GM19452 (cell line): ENCODE measurements around the gene BOD1L1.

Experiments
- ATAC-seq: cut with Tn5 transposase; IDR thresholded peaks from one replicate; pipeline ENCODE4 v1.9.1; 2021; ENCODE audit not compliant: unreplicated experiment

Gene BOD1L1

DNA sequence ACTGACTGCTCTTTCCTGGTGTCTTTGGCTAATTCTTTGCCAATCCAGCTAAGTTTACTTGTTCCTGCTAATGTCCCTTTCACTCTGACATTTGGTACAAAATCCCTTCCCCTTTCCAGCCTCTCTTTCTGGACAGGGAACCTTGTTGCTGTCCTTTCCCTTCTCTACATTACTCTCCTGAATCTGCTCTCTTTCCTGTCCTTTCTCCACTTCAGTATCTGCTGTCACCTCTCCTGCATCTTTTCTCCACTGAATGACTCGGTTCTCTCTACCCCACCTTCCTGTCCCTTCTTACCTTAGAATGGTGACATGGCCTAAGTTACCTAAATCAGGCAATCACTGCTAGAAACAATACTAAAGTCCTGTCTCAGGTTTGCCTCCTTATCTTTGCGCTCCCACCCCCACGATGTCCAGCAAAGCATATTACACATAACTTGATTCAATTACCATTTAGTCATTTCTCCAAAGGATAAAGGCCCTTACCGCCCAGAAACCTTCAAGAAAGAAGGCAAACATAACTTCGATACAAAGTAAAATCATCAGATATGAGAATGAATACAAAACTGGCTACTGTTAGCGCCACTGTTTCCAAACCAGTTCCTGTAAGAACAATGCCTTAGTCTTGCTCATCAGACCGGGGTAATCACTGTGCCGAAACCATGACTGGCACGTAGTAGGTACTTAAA, 890 bp downstream of the BOD1L1 start:
- ATAC-seq: no peak

DNA sequence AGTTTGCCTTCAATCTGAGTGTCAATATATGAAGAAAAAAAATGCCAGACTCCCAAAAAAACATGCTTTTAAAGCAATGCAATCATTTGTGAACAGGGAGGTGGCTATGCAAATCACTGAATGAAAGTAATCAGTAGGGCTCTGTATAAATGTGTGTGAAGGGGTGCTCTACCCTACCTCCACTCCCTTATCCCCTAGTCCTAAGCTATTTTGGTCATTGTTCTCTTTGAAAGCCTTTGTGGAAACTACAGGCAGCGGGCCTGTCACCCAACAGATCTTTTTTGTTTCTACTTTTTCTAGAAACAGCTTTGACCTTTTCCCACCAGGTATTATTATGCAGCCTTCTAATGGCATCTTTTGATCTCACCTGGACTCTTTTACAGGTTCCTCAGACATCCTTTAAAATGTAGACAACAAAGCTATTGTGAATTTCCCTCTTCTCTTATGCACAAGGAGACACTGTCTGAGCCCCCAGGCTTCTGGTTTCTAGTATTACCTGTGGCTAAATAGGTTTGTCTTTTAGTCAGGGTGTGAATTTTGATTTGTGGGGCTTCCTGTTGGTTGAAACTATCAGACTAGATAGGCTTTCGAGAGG, 9.2 kb downstream of the BOD1L1 start:
- ATAC-seq: no peak

DNA sequence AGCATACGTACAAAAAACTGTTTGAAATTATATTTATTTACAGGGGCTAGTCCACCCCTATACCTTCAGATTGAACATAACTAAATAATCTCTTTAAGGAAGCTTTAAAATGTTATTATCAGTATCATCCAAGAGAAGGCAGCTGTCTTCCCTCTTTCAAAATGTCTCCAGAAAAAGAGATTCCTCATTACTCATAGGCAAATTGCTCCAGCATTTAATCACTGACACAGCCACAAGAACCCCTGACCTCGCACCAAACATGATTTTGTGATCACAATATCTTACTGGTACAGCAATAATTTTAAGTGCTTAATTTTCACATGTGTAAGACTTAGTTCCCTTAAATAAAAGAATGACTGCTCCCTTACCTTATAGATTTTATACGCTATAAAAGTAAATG, 9.7 kb downstream of the BOD1L1 start:
- ATAC-seq: no peak

DNA sequence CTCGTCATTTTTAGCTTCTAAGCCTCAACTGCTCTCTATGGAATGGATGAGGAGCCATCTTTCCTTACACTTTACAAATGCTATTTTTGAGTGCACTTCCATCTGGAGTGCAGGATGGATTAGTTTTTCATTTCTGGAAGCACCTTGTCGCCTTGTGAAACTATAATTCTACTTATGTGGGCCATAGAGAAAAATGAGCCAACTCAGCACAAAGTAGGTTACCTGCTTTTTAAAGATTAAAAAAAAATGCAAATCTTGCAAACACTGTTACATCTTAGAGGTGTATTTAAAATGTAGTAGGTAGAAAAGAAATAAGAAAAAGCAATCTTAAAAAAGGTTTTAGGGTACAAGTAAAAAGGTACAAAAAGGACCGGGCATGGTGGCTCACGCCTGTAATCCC, 10.9 kb downstream of the BOD1L1 start:
- ATAC-seq: no peak

DNA sequence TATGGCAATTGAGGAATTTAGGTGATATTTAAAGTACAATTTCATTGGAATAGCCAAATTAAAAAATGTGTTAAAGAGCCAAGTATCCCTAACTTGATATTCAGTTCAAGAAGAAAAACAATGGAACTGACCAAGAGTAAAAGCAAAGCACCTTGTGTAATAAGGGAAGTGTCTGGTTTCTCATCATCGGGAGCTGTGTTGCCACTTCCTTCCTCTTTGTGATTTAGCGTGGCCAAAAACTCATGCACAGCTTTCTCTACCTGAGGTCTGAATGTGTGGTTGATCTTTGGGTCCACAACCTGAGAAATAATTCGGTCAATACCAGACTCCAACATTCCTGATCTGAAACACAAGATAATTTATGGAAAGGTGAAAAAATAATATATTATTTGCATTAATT, 12.4 kb downstream of the BOD1L1 start:
- ATAC-seq: peak; percentile 65

DNA sequence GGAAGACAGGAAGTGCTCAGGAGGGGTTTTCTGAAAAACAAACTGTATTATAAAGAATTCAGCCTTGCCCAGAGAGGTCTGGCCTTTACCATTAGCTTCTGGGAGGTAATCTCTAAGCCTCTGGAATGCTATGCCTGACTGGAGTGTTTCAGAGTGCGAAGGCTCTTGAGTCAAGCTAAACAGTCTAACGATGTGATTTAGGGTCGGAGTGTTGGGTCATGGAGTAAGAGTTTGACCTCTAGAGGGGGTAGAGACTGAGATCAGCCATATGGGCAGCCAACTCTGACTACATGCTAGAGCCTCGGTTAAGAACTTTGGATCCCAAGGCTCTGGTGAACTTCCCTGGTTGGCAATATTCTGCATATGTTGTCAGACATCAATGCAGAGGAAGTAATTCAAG, 15.0 kb downstream of the BOD1L1 start:
- no peak for ATAC-seq

DNA sequence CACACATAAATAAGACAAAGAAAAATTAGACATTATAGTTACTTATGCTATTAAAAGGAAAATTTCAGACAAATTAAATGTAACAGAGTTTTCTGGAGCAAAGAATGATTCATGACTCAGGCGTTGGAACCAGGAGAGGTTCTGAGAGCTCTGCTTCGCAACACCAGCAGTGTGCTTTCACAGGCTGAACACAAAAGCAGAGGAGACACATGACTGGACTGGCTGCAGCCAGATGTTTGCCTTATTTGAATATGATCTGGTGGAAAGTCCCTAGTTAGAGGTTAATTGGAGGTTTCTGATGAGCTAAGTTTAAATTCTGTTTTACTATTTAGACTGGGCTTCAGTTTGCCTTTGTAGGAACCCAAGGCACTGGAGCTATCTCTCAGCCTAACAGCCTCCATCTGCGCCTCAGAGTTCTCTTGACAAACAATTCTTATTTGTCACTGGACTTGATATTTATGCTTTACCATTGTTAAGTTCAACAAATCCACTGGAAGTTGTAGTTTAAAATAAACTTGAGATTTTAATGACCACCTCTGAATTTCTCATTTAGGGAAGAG, 16.2 kb downstream of the BOD1L1 start:
- peak; percentile 93 for ATAC-seq

DNA sequence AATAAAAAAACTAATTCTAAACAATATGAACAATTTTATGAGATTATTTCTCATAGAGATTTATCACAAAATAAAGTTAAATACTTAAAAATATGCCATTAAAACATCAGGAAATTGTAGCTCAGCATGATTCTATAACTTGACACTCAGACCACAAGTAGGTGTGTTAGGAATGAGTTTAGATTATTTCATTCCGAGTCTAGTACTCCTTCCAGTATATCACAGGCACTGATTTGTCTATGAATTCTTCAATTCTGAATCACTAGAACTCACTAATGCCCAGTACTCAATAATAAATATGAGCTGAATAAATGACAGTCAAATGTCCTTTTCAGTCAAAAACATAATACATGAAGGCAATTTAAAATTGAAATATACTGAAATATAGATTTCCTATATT, 22.2 kb downstream of the BOD1L1 start:
- ATAC-seq: no peak

DNA sequence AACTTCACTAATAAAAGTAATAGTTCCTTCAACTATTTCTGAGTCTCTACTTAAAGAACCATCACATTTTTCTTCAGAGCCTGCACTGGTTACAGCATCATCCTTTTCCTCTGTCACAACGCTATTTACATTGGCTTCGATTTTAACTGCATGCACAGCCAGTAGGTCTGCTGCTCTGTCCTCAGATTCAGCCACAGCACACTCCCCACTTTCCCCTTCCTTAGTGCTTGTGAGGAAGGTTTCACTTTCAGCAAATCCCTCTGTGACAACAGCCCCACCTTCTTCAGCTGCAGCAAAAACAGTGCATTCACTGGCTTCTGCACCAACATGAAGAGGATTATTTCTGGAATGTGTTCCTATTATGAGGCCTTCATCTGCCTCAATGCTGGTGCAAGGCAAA, 25.7 kb downstream of the BOD1L1 start:
- ATAC-seq: no peak

DNA sequence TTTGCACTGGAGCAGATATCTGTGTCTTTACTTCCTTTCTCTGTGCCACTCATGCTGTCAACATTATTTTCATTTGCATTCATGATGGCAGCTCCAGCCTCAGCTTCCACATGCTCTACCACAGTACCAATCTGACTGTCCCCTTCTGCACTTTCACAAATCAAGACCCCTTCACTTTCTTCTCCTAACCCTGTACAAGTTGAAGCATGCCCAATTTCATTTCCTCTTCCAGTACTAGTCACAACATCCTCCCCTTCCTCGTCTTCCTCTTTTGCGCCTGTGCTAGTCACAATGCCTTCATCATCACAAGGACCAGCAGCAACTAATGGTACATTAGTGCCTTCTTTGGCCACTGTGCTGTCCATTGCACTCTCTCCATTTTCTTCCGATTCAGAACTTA, 26.5 kb downstream of the BOD1L1 start:
- peak; percentile 74 for ATAC-seq

DNA sequence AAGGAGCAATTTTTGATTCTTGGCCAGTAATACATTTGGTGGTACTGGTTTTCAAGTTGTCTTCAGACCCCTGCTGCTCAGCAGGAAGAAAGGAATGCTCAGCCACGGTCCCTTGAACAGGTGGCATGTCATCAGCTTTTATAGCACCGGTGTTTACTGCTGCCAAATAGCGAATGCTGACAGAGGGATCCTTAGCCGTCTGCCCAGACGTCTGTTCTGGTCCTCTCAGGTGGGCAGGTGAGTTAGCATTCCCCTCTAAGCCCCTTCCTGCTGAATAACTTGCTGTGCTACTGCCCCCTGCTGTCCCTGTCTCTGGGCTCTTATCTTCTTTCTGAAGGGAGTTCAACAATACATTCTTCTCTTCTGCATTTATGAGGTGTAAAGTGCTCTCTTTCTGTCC, 28.4 kb downstream of the BOD1L1 start:
- ATAC-seq: no peak

DNA sequence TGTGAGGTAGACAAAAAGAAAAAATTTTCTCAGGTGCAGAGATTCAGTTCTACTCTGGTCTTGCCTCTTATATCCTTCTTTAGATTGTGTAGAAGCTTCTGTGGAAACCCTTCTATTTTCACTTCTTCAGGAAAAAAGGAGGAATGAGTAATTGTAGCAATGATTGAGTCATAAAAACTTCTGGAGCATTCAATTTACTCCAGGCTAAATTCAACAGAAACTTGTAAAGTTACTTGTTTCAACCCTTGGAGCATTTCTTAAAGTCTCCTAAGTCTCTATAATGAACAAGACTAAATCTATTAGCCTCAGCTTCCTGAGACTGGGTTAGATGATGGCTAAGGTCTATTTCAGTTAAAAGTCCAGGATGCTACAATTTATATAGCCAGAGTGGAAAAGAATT, 29.9 kb downstream of the BOD1L1 start:
- ATAC-seq: no peak

DNA sequence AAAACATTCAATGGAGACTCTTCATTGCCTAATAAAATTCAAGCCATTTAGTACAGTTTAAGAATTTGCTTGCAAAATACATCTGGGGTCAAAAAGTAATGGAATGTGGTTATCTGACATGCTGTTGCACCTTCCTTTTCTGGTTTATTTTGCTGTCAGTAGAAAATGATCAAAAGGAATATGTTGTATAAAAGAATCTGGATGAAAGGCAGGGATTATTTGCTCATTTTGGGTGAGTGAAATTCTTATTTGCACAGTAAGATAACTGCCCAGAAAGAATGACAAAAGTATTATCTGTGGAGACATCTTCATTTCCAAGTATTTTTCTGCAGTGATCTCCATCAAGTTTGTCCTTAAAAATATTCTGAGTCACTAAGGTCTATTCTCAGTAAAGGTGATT, 30.4 kb downstream of the BOD1L1 start:
- ATAC-seq: no peak

DNA sequence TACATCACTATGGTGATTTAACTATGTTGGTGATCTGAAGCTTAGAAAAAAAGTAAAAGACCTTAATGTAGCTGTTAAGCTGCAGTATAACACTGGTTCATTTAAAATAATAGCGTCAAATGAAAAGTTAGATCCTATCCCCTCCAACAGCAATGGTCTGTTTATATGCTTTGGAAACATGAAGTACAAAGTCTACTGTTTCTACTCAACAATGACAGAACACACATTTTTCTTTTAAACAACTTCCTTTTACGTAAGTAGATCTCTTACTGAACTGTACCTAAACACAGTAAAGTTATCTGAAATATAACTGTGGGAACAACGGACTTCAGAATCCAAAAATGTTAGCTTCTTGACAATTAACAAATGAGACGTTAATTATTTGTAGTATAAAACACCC, 35.3 kb downstream of the BOD1L1 start:
- ATAC-seq: no peak

DNA sequence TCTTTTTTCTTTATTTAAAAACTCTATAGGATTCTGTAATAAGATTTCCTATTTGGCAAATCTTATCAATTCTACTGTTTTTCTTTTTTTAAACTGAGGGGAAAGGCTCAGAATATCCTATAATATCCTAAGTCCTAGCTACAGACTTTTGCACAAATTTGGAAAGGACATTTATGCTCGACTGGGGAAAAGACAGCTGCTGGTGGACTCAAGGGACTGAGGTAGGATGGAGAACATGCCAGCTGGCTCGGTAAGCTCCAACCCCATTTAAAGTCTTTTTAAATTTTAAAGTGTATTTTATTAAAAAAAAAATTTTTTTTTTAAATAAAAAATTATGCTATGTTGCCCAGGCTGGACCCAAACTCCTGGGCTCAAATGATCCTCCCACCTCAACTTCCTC, 36.8 kb downstream of the BOD1L1 start:
- ATAC-seq: no peak

DNA sequence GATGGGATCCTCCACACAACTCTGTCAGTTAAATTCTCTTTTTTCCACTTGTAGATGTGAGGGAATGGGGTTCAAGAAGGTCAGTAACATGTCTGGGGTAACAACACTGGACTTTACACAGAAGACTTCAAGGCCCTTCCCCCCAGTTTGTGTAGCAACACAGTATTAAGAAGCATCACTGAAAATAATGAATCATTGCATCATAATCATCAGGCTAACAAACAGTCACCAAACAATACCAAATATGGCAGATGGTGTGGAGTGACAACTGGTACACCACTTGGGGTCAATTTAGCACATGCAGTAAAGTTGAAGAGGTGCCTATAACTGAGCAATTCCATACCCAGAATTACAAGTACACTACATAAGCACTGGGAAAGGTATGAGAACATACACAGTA, 38.6 kb downstream of the BOD1L1 start:
- ATAC-seq: no peak

DNA sequence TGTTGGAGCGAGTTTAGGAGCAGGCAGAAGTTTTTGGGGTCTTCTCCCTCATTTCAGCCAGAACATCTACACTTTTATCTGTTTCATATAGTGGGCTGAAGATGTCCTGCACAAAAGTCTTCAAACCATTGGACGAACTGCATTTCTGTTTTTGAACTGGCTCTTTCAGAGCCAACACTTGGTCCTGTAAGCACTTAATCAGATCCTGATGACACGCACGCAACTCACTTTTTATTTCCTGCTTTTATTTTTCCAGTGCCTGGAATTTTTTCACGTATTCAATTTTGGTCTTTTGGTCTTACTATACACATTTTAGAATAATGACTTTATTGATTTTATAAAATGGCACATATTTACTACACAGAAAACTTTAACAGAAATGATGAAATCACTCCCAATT, 43.0 kb downstream of the BOD1L1 start:
- ATAC-seq: no peak

DNA sequence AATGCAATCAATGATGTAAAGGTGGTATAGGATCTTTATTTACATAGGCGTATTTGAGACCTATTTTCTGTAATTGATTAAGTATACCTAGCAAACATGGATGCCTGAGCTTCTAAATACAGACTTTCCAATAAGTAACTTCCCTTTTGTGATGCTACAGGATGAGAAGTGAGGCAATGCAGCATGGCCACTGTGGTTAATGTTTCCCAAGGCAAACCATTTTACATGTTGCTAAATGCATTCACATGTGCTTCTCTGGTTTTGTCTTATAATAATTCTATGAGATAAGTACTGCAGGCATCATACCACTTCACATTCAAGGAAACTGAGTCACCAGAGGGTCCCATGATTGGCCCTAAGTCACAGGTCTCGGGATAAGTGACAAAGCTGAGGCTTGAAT, 47.5 kb downstream of the BOD1L1 start:
- ATAC-seq: no peak

DNA sequence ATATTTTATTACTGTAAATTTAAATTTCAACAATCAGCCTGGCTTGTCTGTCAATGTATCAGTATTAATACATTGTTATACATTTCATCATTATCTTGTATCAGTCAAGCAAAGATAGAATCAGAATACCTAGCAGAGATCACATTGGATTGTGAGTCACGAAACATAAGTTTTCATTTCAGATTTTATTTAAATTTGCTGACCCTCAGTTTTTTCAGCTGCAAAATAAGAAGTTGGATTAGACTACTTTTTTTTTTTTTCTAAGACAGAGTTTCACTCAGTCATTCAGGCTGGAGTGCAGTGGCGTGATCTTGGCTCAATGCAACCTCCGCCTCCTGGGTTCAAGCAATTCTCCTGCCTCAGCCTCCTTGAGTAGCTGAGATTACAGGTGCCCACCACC, 49.9 kb downstream of the BOD1L1 start:
- no peak for ATAC-seq

DNA sequence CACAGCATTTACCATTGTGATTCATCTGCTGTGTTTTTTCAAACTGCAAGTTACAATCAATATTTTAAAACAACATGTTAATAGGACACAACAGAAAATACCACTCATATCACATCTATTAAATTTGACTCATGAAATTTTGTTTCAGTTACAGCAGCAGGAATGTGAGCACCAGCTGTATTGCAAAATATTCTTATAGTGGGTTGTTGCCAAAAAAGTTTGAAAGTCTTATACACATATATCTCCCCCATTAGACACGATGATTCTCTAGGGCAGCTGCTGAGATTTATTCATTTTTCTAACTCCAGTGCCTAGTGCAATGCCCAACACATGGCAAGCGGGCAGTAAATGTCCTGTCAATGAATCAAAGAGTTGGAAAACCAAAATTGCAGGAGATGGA, 56.6 kb downstream of the BOD1L1 start:
- no peak for ATAC-seq

DNA sequence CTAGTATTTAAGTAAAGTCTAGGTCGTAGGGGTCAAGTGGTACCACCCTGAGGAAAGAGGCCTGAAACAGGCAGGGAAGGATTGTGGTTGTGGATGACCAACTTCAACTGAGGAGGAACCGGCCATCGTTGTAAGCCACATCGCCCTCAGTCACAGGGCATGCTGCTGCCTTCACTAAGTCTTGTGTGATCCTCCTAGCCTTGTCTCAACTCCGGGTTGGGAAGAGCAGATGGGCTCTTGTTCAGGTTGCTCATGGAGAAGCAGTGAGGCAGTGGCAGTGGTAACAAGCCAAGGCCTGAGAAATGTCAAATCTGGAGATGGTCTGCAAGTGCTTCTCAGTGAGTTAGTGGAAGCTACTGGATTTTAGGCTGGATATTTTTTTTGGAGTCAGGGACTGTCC, 60.4 kb downstream of the BOD1L1 start:
- no peak for ATAC-seq

DNA sequence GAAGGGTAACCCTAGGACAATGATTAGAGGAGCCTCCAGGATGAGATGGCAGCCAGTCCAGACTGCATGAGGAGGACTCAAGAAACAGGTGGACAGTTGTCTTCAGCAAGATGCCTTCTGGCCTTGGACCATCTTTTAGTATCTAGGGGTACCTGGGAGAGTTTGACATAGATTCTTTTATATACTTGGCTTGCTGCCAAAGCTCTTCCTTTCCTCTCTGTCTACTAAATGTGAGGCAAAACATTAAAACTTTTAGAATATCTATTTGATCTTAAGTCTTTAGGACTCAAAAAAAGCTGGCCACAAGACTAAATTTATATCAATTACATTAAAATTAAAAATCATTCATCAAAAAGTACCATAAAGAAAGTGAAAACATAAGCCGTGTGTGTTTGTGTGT, 64.6 kb downstream of the BOD1L1 start:
- no peak for ATAC-seq

DNA sequence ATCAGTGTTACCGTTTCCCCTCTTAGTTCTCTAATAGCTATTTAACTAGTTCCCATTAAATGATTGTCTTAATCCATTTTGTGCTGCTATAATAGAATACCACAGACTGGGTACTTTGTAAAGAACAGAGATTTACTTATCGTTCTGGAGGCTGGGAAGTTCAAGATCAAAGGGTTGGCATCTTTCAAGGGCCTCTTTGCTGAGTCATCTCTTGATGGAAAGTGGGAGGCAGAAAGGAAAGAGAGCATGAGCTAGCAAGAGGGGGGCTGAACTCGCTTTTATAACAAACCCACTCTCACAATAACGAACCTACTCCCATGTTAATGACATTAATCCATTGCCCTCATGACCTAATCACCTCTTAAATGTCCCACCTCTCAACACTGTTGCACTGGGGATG, 65.9 kb downstream of the BOD1L1 start:
- no peak for ATAC-seq
